ENCODE data around the gene C5orf34. TPM values are rescaled to one million over a fixed set of nuclear protein-coding genes. Genes with fewer than 3 reads are reported as not detected.

Gene C5orf34
- total and polyA plus RNA-seq, 9 of the 15 experiments (the other 6 are each of a cell fraction or from before 2014, with no cell fraction given): 13.2 to 32.6 (median 20.7) TPM

GRCh38 chr5:43556857-43557542 lies 42.1 kb upstream of the C5orf34 start, which contains the start of gene PAIP1 (continued):
- TF ChIP-seq DEAF1 (CRISPR knock-in tag; IDR thresholded peaks at IDR 0.05): no peak
- TF ChIP-seq ID3 (CRISPR knock-in tag; IDR thresholded peaks at IDR 0.05): no peak
- TF ChIP-seq ID3 (tag; IDR thresholded peaks at IDR 0.05): no peak
- TF ChIP-seq KDM1A (IDR thresholded peaks at IDR 0.05): no peak
- peak; percentile 86 for TF ChIP-seq ZNF263 (CRISPR knock-in tag; IDR thresholded peaks at IDR 0.05; ENCODE audit: borderline replicate concordance)
- TF ChIP-seq TBP (optimal IDR thresholded peaks at IDR 0.05; ENCODE audit: low read depth, low read length): peak; percentile 66
- TF ChIP-seq RBFOX2 (IDR thresholded peaks at IDR 0.05; ENCODE audit: low read depth, low read length): peak; percentile 97
- TF ChIP-seq NFRKB (IDR thresholded peaks at IDR 0.05; ENCODE audit: low read depth): peak; percentile 54; the same call in 1 of the 2 replicates
- no peak for TF ChIP-seq CHD7 (IDR thresholded peaks at IDR 0.05; ENCODE audit: low read depth, low read length)

Data from K562 (cell line).